Suprapubic skin (tissue), 4 donors: ENCODE measurements around the gene CAMK2N2.

ENCODE experiments used
- EP300 ChIP-seq: sonication (generic); formaldehyde crosslinking; IDR thresholded peaks from one replicate; pipeline ENCODE4 v1.6.1; 2017; ENCODE audit warnings: antibody characterized with exemption
- POLR2A ChIP-seq, 2 donors: fragments of 450-650 bp; IDR thresholded peaks; one replicate each; pipeline ENCODE4 v1.6.1; 2017; ENCODE audit warnings: antibody characterized with exemption in 2 of 2, mild to moderate bottlenecking in 2 of 2, moderate library complexity in 2 of 2
- POLR2AphosphoS5 ChIP-seq, 3 donors: sonication (generic); formaldehyde crosslinking; IDR thresholded peaks; one replicate each; pipeline ENCODE4 v1.6.1; 2017; ENCODE audit warnings: antibody characterized with exemption in 3 of 3
- TF ChIP-seq, protein P1 (sequence below), 2 donors: fragments of 200-600 bp in 1 of 2; fragments of 450-650 bp in 1 of 2; sonication (generic) in 1 of 2; IDR thresholded peaks; one replicate each; pipeline ENCODE4 v1.5.1; 2016 to 2019; ENCODE audit warnings: antibody characterized with exemption in 2 of 2, mild to moderate bottlenecking in 1 of 2, moderate library complexity in 1 of 2

DNA sequence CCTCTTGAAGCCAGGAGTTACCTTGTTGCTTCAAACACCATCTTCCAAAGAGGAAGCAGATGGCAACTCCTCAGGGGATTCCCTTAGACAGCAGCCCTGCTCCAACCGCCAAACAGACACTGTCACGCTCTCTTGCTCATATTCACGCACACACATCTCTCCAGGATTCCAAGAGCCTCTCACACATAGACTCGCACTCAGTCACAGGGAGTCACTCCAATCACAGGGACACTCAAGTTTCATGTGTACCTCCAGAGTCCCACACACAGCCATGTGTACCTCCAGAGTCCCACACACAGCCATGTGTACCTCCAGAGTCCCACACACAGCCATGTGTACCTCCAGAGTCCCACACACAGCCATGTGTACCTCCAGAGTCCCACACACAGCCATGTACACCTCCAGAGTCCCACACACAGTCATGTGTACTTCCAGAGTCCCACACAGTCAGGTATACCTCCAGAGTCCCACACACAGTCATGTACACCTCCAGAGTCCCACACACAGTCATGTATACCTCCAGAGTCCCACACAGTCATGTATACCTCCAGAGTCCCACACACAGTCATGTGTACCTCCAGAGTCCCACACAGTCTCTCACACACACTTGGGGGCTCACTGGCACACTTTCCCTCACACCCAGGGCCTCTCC is 25.8 kb downstream of the CAMK2N2 start:
- TF ChIP-seq, protein P1, sequence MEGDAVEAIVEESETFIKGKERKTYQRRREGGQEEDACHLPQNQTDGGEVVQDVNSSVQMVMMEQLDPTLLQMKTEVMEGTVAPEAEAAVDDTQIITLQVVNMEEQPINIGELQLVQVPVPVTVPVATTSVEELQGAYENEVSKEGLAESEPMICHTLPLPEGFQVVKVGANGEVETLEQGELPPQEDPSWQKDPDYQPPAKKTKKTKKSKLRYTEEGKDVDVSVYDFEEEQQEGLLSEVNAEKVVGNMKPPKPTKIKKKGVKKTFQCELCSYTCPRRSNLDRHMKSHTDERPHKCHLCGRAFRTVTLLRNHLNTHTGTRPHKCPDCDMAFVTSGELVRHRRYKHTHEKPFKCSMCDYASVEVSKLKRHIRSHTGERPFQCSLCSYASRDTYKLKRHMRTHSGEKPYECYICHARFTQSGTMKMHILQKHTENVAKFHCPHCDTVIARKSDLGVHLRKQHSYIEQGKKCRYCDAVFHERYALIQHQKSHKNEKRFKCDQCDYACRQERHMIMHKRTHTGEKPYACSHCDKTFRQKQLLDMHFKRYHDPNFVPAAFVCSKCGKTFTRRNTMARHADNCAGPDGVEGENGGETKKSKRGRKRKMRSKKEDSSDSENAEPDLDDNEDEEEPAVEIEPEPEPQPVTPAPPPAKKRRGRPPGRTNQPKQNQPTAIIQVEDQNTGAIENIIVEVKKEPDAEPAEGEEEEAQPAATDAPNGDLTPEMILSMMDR (IDR thresholded peaks at IDR 0.05): no peak
- TF ChIP-seq POLR2AphosphoS5 (IDR thresholded peaks at IDR 0.05) (no peak), EP300 (no peak), POLR2A (IDR thresholded peaks at IDR 0.05) (no peak)
